SK-N-MC (cell line): ENCODE measurements around the gene CEP78.

Source experiments
- DNase-seq: peaks from one replicate; pipeline ENCODE4 v3.0.0-alpha.2; 2011; ENCODE audit warnings: low read depth, low spot score
- H3K27ac ChIP-seq: fragments of 200-600 bp; sonication (generic); 2 replicates; pipeline ENCODE4 v1.5.1; 2016; ENCODE audit warnings: mixed run types
- H3K36me3 ChIP-seq: fragments of 200-600 bp; sonication (generic); 2 replicates; pipeline ENCODE4 v1.6.1; 2017; ENCODE audit warnings: antibody characterized with exemption, low read length, mixed read lengths; ENCODE audit not compliant: insufficient read depth
- H3K4me3 ChIP-seq: fragments of 200-600 bp; sonication (generic); 2 replicates; pipeline ENCODE4 v1.5.1; 2016
- H3K9ac ChIP-seq: fragments of 200-600 bp; sonication (generic); 2 replicates; pipeline ENCODE4 v1.8.0; 2017; ENCODE audit warnings: mixed run types, mixed read lengths; ENCODE audit not compliant: insufficient read length
- H3K9me3 ChIP-seq: fragments of 200-600 bp; sonication (generic); 2 replicates; pipeline ENCODE4 v1.6.1; 2017; ENCODE audit warnings: low read depth, mild to moderate bottlenecking, antibody characterized with exemption, low read length, moderate library complexity, mixed read lengths
- EZH2 ChIP-seq: fragments of 200-600 bp; sonication (generic); IDR thresholded peaks from one replicate; pipeline ENCODE4 v1.6.1; 2017; ENCODE audit warnings: antibody characterized with exemption
- FOXP2 ChIP-seq: optimal IDR thresholded peaks from 2 replicates; pipeline ENCODE3; 2011; ENCODE audit warnings: mild to moderate bottlenecking, moderate library complexity; ENCODE audit not compliant: insufficient read depth; ENCODE audit errors: extremely low read length, control extremely low read depth
- POLR2AphosphoS5 ChIP-seq: IDR thresholded peaks from 2 replicates; pipeline ENCODE4 v1.6.1; 2012; ENCODE audit warnings: mild to moderate bottlenecking, low read depth, low read length, borderline replicate concordance

CEP78 gene

DNA sequence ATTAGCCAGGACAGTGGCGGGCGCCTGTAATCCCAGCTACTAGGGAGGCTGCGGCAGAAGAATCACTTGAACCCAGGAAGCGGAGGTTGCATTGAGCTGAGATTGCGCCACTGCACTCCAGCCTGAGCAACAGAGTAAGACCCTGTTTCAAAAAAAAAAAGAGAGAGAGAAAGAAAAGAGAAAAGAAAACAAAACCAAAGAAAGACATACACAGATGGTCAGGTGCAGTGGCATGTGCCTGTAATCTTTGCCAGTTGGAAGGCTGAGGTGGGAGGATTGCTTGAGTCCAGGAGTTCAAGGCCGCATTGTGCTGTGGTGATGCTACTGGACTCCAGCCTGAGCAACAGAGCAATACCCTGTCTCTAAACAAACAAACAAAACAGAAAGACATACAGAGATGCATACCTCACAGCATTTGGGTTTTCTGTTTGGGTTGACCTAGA lies 51.1 kb downstream of the CEP78 start:
- H3K9me3 ChIP-seq, result no peaks in the 10 kb centered on the region
- DNase-seq, result no peak
- no peaks in the 10 kb centered on the region for H3K36me3 ChIP-seq
- H3K4me3 ChIP-seq, result no peak overlapping the region
- TF ChIP-seq FOXP2 (no peak), EZH2 (no peak), POLR2AphosphoS5 (no peak)
- no peak overlapping the region for H3K27ac ChIP-seq
- H3K9ac ChIP-seq, result no peak overlapping the region

DNA sequence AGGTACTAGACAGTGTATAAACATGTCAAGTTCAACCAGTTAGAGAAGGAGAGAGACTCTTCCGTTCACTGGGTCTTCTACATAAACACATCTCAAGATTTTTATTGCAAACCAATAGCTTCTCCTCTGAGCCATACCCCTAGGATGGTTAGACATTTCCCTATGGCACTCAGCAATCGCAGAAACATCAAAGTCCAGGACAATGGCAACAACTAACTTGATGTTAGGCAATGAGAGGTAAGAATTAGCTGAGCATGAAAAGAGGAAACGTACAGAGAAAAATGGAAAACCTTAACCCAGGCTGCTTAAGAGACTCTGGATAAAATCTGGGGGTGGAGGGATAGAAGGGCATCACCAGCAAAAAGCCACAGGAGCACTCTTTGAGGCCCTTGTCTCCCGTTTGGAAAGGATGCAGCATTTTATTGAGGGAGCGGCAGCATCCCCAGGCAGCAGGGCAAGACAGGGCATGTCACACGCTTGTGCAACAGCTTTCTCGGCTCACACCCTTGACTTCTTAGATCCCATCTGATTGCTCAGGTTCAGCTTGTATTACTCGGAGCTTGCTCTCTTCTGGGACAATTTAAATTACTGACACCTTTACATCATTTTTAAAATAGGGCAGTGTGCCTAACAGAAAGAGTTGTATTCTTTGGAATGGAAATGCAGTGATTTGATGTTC lies 52.5 kb downstream of the CEP78 start:
- H3K9me3 ChIP-seq, result no peaks in the 10 kb centered on the region
- TF ChIP-seq EZH2 (no peak), POLR2AphosphoS5 (no peak), FOXP2 (no peak)
- H3K27ac ChIP-seq, result no peak overlapping the region
- no peak for DNase-seq
- H3K4me3 ChIP-seq, result no peak overlapping the region
- no peaks in the 10 kb centered on the region for H3K36me3 ChIP-seq
- H3K9ac ChIP-seq, result no peak overlapping the region

DNA sequence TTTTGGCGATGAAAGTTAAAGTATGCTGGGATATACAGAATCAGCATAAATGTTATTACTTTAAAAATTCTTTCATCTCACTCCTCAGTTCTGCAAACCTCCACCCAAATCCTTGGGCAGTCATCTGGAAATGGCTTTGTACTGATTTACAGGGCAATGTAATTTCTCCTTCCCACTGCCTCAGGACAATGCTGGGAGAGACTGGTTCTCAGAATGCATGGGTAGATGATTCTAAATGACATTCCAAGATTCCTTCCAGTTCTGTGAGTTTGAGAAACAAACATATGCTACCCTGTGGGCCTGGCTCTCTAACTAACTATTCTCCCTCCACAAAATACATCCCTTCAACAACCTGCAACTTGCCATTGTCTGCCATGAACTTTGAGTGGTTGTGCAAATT lies 53.6 kb downstream of the CEP78 start:
- Histone ChIP-seq H3K36me3 (no peaks in the 10 kb centered on the region), H3K27ac (no peak overlapping the region), H3K9me3 (no peaks in the 10 kb centered on the region), H3K9ac (no peak overlapping the region), H3K4me3 (no peak overlapping the region)
- DNase-seq, result no peak
- TF ChIP-seq POLR2AphosphoS5, result no peak

- DNase-seq, result no peak
- TF ChIP-seq POLR2AphosphoS5 (no peak), EZH2 (no peak), FOXP2 (no peak)
- peak overlapping the region; percentile 38 for H3K9ac ChIP-seq
- no peak overlapping the region for H3K27ac ChIP-seq
- no peak overlapping the region for H3K4me3 ChIP-seq
- no peaks in the 10 kb centered on the region for H3K36me3 ChIP-seq
- H3K9me3 ChIP-seq, result no peaks in the 10 kb centered on the region
These were observed 55.5 kb downstream of the CEP78 start for GRCh38 chr9:78291240-78291925.

- H3K27ac ChIP-seq, result no peak overlapping the region
- H3K9me3 ChIP-seq, result no peaks in the 10 kb centered on the region
- peak overlapping the region; percentile 38 for H3K9ac ChIP-seq
- H3K36me3 ChIP-seq, result no peaks in the 10 kb centered on the region
- no peak overlapping the region for H3K4me3 ChIP-seq
- DNase-seq, result no peak
- TF ChIP-seq POLR2AphosphoS5 (no peak), EZH2 (no peak), FOXP2 (no peak)
These were observed 56.2 kb downstream of the CEP78 start for GRCh38 chr9:78292026-78292425.

GRCh38 chr9:78292716-78293497 lies 57.0 kb downstream of the CEP78 start:
- no peaks in the 10 kb centered on the region for H3K9me3 ChIP-seq
- no peak for DNase-seq
- TF ChIP-seq POLR2AphosphoS5 (no peak), EZH2 (no peak), FOXP2 (no peak)
- H3K9ac ChIP-seq, result no peak overlapping the region
- H3K4me3 ChIP-seq, result no peak overlapping the region
- H3K27ac ChIP-seq, result no peak overlapping the region
- H3K36me3 ChIP-seq, result peaks cover 6% of the 10 kb centered on the region

DNA sequence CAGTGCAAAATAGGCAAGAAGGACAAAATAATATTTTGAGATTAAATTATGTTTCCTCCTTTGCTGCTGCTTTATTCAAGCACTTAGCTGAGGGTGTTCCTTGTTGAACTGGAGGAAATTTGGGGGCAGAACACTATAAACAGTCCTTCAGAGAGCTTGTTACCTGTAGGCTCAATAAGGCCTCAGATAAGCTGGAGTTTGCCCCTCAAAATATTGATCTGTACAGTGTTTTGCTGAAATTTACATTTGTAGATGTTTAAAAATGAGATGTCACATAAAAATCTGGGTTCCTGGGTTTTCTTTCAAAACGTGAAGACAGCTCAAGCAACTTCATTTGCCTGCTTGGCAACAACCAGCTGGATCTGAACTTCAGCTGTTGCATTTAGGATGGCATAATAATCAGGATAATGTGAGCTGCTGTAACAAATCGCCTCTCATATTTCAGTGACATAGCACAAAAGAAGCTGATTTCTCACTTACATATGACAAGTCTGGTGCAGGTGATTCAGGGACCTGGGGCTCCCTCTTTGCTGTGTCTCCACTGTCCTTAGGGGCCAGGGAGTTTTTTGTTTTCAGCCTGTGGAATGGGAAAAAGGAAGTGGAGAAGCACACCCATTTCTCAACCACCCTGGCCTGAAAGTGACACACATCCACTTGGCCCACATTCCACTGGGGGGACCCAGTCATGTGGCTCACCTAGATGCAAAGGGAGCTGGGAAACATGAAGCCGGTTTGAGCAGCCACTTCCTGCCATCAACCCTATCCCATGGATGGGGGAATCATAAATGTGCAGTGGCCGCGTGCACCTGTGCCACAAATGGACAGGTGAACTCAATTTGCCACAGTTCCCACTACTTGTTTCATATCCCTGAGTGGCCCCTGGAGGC lies 58.7 kb downstream of the CEP78 start:
- no peak for DNase-seq
- peaks cover 21% of the 10 kb centered on the region for H3K36me3 ChIP-seq
- H3K9ac ChIP-seq, result no peak overlapping the region
- H3K4me3 ChIP-seq, result no peak overlapping the region
- H3K9me3 ChIP-seq, result no peaks in the 10 kb centered on the region
- TF ChIP-seq FOXP2 (no peak), EZH2 (no peak), POLR2AphosphoS5 (no peak)
- no peak overlapping the region for H3K27ac ChIP-seq

DNA sequence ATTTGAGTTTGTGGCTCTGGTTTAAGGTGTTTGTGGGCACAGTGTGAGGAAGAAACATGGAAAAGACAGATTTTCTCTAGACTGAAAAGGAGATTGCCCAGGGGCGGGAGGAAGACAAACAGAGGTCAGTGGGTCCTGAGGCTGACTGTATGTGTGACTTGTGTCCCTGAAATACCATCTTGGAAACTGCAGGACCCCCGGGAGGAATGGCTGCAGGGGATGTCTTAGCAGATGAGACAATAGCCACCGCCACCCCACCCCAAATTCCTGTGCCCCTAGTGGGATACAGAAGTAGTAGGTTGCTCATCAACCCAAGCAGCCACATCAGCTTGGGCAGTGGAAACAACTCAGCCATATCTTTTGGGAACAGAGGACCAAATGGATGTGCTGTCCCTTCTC lies 59.3 kb downstream of the CEP78 start:
- H3K4me3 ChIP-seq, result no peak overlapping the region

More for the DNA sequence above, 59.3 kb downstream of the CEP78 start:
- H3K27ac ChIP-seq, result no peak overlapping the region
- no peak for DNase-seq
- H3K36me3 ChIP-seq, result peaks cover 28% of the 10 kb centered on the region
- TF ChIP-seq FOXP2, result no peak
- TF ChIP-seq EZH2, result no peak
- TF ChIP-seq POLR2AphosphoS5, result no peak
- H3K9me3 ChIP-seq, result no peaks in the 10 kb centered on the region
- H3K9ac ChIP-seq, result no peak overlapping the region
